GM12872 (cell line): ENCODE data around the gene PRRT2.

Experiments used
- TF ChIP-seq, protein P1 (sequence below): IDR thresholded peaks from 3 replicates; pipeline ENCODE4 v1.5.1; 2011; ENCODE audit warnings: low read depth, mild to moderate bottlenecking, low read length, moderate library complexity; ENCODE audit not compliant: insufficient read depth

PRRT2 gene

DNA sequence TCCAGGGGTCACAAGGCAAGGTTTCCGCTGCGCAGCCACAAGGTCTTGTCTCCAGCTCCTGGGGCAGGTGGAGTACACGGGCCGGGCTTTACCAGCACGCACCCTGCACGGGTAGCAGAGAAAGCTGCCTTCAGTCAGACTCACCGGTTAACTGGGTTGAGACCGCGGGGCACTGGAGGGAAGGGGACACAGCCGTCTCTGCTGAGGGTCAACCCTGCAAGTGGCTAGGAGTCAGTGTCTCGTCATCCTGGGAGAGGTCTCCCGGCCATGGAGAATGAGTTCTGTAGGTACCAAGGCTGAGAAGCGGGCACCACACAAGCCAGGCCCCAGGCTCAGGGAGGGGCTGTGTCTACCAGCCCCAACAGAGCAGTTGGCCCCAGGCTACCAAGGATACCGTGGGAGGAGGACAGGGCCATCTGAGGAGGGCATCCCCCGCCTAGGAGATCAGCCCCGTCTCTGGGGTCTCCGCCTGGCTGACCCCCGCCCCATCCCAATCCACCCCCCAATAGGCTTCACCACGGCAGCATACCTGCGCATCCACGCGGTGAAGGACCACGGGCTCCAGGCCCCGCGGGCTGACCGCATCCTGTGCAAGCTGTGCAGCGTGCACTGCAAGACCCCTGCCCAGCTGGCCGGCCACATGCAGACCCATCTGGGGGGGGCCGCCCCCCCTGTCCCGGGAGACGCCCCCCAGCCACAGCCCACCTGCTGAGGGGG, 2.8 kb upstream of the PRRT2 start:
- TF ChIP-seq, protein P1, sequence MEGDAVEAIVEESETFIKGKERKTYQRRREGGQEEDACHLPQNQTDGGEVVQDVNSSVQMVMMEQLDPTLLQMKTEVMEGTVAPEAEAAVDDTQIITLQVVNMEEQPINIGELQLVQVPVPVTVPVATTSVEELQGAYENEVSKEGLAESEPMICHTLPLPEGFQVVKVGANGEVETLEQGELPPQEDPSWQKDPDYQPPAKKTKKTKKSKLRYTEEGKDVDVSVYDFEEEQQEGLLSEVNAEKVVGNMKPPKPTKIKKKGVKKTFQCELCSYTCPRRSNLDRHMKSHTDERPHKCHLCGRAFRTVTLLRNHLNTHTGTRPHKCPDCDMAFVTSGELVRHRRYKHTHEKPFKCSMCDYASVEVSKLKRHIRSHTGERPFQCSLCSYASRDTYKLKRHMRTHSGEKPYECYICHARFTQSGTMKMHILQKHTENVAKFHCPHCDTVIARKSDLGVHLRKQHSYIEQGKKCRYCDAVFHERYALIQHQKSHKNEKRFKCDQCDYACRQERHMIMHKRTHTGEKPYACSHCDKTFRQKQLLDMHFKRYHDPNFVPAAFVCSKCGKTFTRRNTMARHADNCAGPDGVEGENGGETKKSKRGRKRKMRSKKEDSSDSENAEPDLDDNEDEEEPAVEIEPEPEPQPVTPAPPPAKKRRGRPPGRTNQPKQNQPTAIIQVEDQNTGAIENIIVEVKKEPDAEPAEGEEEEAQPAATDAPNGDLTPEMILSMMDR = no peak

DNA sequence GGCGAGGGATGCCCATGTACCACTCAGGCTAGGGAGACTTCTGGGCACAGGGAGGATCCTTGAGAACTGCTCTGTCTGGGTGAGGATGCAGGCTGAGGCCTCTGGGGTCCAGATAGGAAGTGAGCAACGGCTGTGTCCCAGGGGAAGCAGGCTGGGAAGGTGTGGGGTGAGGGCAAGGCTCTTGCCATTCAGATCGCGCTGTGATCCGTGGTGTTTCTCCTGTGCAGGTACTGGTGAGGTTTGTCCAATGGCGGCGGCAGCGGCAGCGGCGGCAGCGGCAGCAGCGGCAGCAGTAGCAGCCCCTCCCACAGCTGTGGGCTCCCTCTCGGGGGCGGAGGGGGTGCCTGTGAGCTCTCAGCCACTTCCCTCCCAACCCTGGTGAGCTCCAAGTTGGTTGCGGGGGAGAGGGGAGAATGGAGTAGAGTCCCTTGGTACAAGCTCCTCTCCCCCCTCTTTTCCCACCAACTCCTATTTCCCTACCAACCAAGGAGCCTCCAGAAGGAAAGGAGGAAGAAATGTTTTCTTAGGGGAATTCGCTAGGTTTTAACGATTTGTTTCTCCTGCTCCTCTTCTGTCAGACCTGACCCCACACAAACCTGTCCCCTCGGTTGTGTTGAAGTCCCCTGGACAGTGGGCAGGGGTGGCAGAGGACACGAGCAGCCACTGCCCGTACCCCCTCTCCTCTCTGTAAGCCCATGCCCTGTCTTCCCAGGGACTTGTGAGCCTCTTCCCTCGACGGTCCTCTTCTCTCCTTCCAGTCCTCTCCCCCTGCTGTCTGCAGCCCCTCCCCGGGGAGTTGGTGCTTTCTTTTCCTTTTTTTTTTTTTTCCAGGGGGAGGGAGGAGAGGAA, 1.9 kb upstream of the PRRT2 start:
- TF ChIP-seq, protein P1 = no peak

DNA sequence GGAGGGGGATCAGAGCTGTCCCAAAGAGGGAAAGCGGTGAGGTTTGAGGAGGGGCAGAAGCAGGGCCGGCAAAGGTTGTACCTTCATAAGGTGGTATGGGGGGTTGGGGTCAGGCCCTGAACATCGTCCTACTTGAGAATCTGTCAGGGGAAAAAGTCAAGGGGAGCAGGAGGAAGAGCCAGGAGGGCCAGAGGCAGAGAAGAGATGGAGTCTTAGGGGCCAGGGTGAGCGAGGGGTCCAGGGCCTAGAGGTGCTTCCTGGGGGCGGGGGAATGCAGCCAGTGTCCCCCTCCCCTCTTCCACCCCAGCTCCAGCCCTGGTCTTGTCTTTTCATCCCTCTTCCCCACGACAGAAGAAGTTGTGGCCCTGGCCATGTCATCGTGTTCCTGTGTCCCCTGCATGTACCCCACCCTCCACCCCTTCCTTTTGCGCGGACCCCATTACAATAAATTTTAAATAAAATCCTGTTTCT, 1.3 kb upstream of the PRRT2 start:
- TF ChIP-seq, protein P1 = no peak

DNA sequence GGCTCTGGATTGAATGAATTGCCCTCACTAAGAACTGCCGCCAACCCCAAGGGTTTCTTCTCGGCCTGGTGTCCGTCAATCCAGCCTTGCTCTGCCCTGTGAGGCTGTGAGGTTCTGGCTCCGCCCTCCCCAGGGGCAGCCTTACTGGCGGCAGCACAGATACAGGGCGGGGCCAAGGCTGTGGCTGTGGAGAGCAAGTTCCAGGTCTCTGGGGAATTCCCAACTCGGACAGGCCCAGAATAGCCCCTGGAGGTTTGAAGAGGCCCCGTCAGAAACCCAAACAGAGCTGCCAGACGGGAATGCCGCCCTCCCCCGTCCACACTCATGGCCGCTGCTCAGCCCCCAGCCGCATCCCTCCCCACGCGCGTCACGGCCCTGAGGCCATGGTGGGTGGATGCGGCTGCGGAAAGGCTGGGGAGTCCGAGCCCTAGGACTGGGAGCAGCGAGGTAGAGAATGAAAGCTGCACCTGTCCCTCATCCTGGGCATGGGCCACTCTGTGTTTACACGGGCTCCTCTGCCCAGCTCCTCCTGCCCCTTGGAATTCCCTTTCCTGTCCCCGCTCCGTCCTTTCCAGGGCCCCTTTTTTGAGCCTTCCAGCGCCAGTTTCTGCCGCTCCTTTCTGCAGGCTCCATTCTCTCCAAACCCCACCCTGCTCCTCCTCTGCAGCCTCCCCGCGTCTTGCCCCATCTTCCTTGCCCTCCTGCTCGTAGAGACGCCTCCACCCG, 660 bp upstream of the PRRT2 start:
- TF ChIP-seq, protein P1 = no peak

DNA sequence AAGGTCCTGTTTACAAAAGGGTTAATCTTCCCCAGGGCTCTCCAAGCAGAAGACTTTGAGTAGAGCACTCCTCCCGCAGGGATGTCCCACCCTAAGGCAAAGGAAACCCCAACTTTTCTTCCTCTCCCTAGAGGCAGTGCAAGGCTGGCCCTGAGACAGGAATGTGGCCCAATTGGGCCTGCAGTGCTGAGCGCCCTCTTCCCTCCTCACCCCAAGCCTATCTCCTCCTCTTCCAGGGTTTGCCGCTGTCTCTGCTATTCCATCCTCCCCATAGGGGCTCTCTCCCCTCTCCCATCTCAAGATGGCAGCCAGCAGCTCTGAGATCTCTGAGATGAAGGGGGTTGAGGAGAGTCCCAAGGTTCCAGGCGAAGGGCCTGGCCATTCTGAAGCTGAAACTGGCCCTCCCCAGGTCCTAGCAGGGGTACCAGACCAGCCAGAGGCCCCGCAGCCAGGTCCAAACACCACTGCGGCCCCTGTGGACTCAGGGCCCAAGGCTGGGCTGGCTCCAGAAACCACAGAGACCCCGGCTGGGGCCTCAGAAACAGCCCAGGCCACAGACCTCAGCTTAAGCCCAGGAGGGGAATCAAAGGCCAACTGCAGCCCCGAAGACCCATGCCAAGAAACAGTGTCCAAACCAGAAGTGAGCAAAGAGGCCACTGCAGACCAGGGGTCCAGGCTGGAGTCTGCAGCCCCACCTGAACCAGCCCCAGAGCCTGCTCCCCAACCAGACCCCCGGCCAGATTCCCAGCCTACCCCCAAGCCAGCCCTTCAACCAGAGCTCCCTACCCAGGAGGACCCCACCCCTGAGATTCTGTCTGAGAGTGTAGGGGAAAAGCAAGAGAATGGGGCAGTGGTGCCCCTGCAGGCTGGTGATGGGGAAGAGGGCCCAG, 1.0 kb downstream of the PRRT2 start:
- TF ChIP-seq, protein P1 = no peak

DNA sequence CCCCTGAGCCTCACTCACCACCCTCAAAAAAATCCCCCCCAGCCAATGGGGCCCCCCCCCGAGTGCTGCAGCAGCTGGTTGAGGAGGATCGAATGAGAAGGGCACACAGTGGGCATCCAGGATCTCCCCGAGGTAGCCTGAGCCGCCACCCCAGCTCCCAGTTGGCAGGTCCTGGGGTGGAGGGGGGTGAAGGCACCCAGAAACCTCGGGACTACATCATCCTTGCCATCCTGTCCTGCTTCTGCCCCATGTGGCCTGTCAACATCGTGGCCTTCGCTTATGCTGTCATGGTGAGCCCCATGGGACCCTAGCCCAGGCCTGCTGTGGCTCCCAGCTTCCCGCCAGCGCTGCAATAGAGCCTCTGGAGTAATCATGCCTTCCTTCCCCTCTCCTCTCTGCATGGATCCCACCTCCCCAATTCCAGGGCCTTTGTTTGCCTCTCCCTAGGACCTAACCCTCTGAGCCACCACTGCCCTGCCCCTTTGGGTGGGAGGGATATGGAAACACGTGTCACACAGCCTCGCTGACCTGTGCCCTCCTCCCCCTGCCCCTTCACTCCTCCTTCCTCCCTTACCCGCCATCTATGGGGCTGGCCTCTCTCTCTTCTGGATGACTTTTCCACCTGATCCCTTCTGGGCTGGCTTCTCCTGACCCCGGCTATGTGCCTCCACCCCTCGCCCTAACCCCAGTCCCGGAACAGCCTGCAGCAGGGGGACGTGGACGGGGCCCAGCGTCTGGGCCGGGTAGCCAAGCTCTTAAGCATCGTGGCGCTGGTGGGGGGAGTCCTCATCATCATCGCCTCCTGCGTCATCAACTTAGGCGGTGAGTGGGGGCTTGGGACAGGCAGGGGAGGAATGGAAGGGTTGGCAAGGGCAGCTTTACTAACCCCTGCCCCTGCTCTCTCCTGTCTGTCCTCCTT, 1.9 kb downstream of the PRRT2 start:
- TF ChIP-seq, protein P1 = no peak
